Uterine smooth muscle cell (primary cell): ENCODE data around the gene AHRR. TPM values are rescaled to one million over a fixed set of nuclear protein-coding genes. Genes with fewer than 3 reads are reported as not detected.

Experiments used
- total RNA-seq: library from RNA; depleted of rRNA; stranded (reverse); fragments of >200 nt; gene quantifications from 2 replicates; pipeline ENCODE4 v1.2.3, GENCODE V29; 2014

AHRR gene
- total RNA-seq, result 26.7 and 28.0 TPM in 2 replicates

GRCh38 chr5:321230-321725, at the start of gene AHRR:
Gene AHRR (plus strand): TSS chr5:321714. CDS start chr5:343903, 22,189 bp downstream.

GRCh38 chr5:442335-443238, 121.1 kb downstream of the AHRR start, which contains the start of gene EXOC3:
Gene EXOC3 (plus strand): TSS chr5:443176. CDS start chr5:446206, 3,030 bp downstream.

Other genes with a start within 250 kb of the AHRR start
- under 0.01 TPM in 2 replicates for gene PLEKHG4B, start 229.5 kb upstream of the AHRR start, total RNA-seq
- not detected in 2 replicates for gene LRRC14B, start 130.2 kb upstream of the AHRR start, total RNA-seq
- 5.4 and 5.5 TPM in 2 replicates for gene CCDC127, start 103.6 kb upstream of the AHRR start, total RNA-seq
- gene SDHA, start 103.4 kb upstream of the AHRR start, total RNA-seq, result 133 and 176 TPM in 2 replicates
- 115 and 119 TPM in 2 replicates for gene PDCD6, start 50.1 kb upstream of the AHRR start, total RNA-seq
- gene EXOC3, start 121.5 kb downstream of the AHRR start, total RNA-seq, result 47.7 and 48.8 TPM in 2 replicates
- gene SLC9A3, start 202.7 kb downstream of the AHRR start, total RNA-seq, result 0.75 and 1.2 TPM in 2 replicates